Upper lobe of left lung (tissue), 4 donors: ENCODE data around the gene APC2.

ENCODE experiments used
- CTCF ChIP-seq, 6 experiments: fragments of 450-650 bp in 4 of 6; fragments of 200-600 bp in 2 of 6; sonication (generic) in 2 of 6; IDR thresholded peaks; one replicate each; pipeline ENCODE4 v1.5.1; 2016 to 2019; ENCODE audit warnings: antibody characterized with exemption in 6 of 6
- EP300 ChIP-seq, 4 donors: sonication (generic); formaldehyde crosslinking; IDR thresholded peaks; one replicate each; pipeline ENCODE4 v1.5.1; 2017; ENCODE audit warnings: antibody characterized with exemption in 4 of 4, control low read depth in 2 of 4

GRCh38 chr19:1457031-1457739 lies 7.3 kb downstream of the APC2 start:
- TF ChIP-seq EP300 (IDR thresholded peaks at IDR 0.05) (no peak), CTCF (IDR thresholded peaks at IDR 0.05) (no peak)
